Measurements from ENCODE around the gene GDAP2. TPM values are rescaled to one million over a fixed set of nuclear protein-coding genes. Genes with fewer than 3 reads are reported as not detected.

GDAP2 gene
- total and polyA plus RNA-seq, 2 donors (not counting 3 experiments of a cell fraction or from before 2014, with no cell fraction given) = 4.5 to 21.5 TPM

GRCh38 chr1:117911051-117911450, 18.4 kb downstream of the GDAP2 start:
- FAIRE-seq = no peak
- no peaks in the 10 kb centered on the region for H3K9me3 ChIP-seq (replicated peaks; ENCODE audit: control insufficient read depth, insufficient read depth, low read length)
- dilution Hi-C loops (cut with MboI; ENCODE audit: extremely low pct_ligation_motif_present, low sequenced_read_pairs) = no loop called here
- no peak for TF ChIP-seq MAX (IDR thresholded peaks at IDR 0.05; ENCODE audit: insufficient read depth, insufficient read length)
- H3K36me3 ChIP-seq (ENCODE audit: control insufficient read depth in 2 of 2, extremely low read depth in 1 of 2, insufficient read depth in 2 of 2, low read length in 2 of 2) = peaks cover 7 to 11% of the 10 kb centered on the region in 2 experiments
- H3K4me2 ChIP-seq (ENCODE audit: insufficient read depth, low read length) = no peak overlapping the region
- H3K9ac ChIP-seq (replicated peaks; ENCODE audit: extremely low read depth, insufficient read depth, low read length) = no peak overlapping the region
- no peaks in the 10 kb centered on the region for H3K79me2 ChIP-seq (ENCODE audit: control insufficient read depth, insufficient read depth, low read length)
- no peaks in the 10 kb centered on the region for H3K4me1 ChIP-seq (ENCODE audit: control insufficient read depth, extremely low read depth, insufficient read depth, low read length)
- H3K27me3 ChIP-seq (ENCODE audit: control insufficient read depth in 2 of 2, insufficient read depth in 2 of 2, low read length in 2 of 2) = no peaks in the 10 kb centered on the region
- POLR2A ChIA-PET = interaction anchor here (0.7 kb wide), 1 partner anchor 12 kb away, joined by 5 read pairs; no protein-coding TSS in a partner anchor
- H3K27ac ChIP-seq (ENCODE audit: insufficient read depth, low read depth, low read length) = no peak overlapping the region
- CTCF ChIA-PET = interaction anchor here (2.1 kb wide), 1 partner anchor 15 kb away, joined by 7 read pairs; no protein-coding TSS in a partner anchor
- intact Hi-C loops (cut with micrococcal nuclease) = no loop called here
- no peaks in the 10 kb centered on the region for H4K20me1 ChIP-seq (replicated peaks; ENCODE audit: control insufficient read depth, extremely low read depth, insufficient read depth, low read length)
- H3K4me3 ChIP-seq (replicated peaks in 1 of 3; ENCODE audit: insufficient read depth in 1 of 3, low read depth in 1 of 3, low read length in 3 of 3) = no peak overlapping the region
- DNase-seq (ENCODE audit: low read depth, low spot score) = no peak
- BruUV-seq (replicated peaks) = no TSS peak
- H3K9me1 ChIP-seq (replicated peaks; ENCODE audit: control insufficient read depth, extremely low read depth, insufficient read depth, low read length) = no peaks in the 10 kb centered on the region
- H2AFZ ChIP-seq (ENCODE audit: low read depth, low read length) = no peak overlapping the region

GRCh38 chr1:117905019-117905418, 24.4 kb downstream of the GDAP2 start:
- no peaks in the 10 kb centered on the region for H4K20me1 ChIP-seq (replicated peaks; ENCODE audit: control insufficient read depth, extremely low read depth, insufficient read depth, low read length)
- no peaks in the 10 kb centered on the region for H3K9me1 ChIP-seq (replicated peaks; ENCODE audit: control insufficient read depth, extremely low read depth, insufficient read depth, low read length)
- H3K4me3 ChIP-seq (replicated peaks in 1 of 3; ENCODE audit: insufficient read depth in 1 of 3, low read depth in 1 of 3, low read length in 3 of 3) = no peak overlapping the region
- TF ChIP-seq JUN (IDR thresholded peaks at IDR 0.05; ENCODE audit: borderline replicate concordance, insufficient read depth, insufficient read length, low read depth) (no peak), MAX (IDR thresholded peaks at IDR 0.05; ENCODE audit: insufficient read depth, insufficient read length) (no peak), FOS (IDR thresholded peaks at IDR 0.05; ENCODE audit: borderline replicate concordance, insufficient read depth, low read length) (no peak), CTCF (IDR thresholded peaks at IDR 0.05; ENCODE audit: extremely low read depth in 1 of 2, insufficient read depth in 1 of 2, low read depth in 1 of 2, low read length in 2 of 2) (no peak), EZH2 (IDR thresholded peaks at IDR 0.05; ENCODE audit: borderline replicate concordance, low read depth, low read length, severe bottlenecking) (no peak), POLR2AphosphoS5 (IDR thresholded peaks at IDR 0.05; ENCODE audit: insufficient read depth, low read depth, low read length) (no peak), MYC (IDR thresholded peaks at IDR 0.05; ENCODE audit: low read depth, low read length) (no peak), GATA2 (IDR thresholded peaks at IDR 0.05; ENCODE audit: insufficient read depth, insufficient read length, low read depth, low read length) (no peak), POLR2A (IDR thresholded peaks at IDR 0.05; ENCODE audit: low read depth, low read length) (no peak)
- no peaks in the 10 kb centered on the region for H3K79me2 ChIP-seq (ENCODE audit: control insufficient read depth, insufficient read depth, low read length)
- no peak overlapping the region for H3K27ac ChIP-seq (ENCODE audit: insufficient read depth, low read depth, low read length)
- H3K9ac ChIP-seq (replicated peaks; ENCODE audit: extremely low read depth, insufficient read depth, low read length) = no peak overlapping the region
- dilution Hi-C loops (cut with MboI; ENCODE audit: extremely low pct_ligation_motif_present, low sequenced_read_pairs) = no loop called here
- ChIA-PET POLR2A (no interaction called here), CTCF (interaction anchor here (1.6 kb wide), 1 partner anchor 23 kb away, joined by 3 read pairs; no protein-coding TSS in a partner anchor)
- no peak overlapping the region for H2AFZ ChIP-seq (ENCODE audit: low read depth, low read length)
- DNase-seq (ENCODE audit: low read depth, low spot score) (no peak), FAIRE-seq (no peak)
- intact Hi-C loops (cut with micrococcal nuclease) = no loop called here
- no peak overlapping the region for H3K4me2 ChIP-seq (ENCODE audit: insufficient read depth, low read length)
- no TSS peak for BruUV-seq (replicated peaks)
- H3K27me3 ChIP-seq (ENCODE audit: control insufficient read depth in 2 of 2, insufficient read depth in 2 of 2, low read length in 2 of 2) = no peaks in the 10 kb centered on the region
- peaks cover 1 to 3% of the 10 kb centered on the region in 2 experiments for H3K36me3 ChIP-seq (ENCODE audit: control insufficient read depth in 2 of 2, extremely low read depth in 1 of 2, insufficient read depth in 2 of 2, low read length in 2 of 2)
- H3K9me3 ChIP-seq (replicated peaks; ENCODE audit: control insufficient read depth, insufficient read depth, low read length) = no peaks in the 10 kb centered on the region
- no peaks in the 10 kb centered on the region for H3K4me1 ChIP-seq (ENCODE audit: control insufficient read depth, extremely low read depth, insufficient read depth, low read length)

All from endothelial cell of umbilical vein (primary cell).